HG03342 (cell line): ENCODE results near the gene ZNF524.

Source experiments
- ATAC-seq: cut with Tn5 transposase; IDR thresholded peaks from one replicate; pipeline ENCODE4 v1.9.1; 2021; ENCODE audit warnings: mild to moderate bottlenecking, moderate library complexity; ENCODE audit not compliant: unreplicated experiment

The ZNF524 gene

GRCh38 chr19:55652311-55653128, 52.4 kb downstream of the ZNF524 start:
- ATAC-seq = no peak
